MM.1S (cell line): ENCODE data around the gene GOLGA3.

ENCODE experiments used
- EZH2phosphoT487 ChIP-seq: fragments of 300-600 bp; sonication (generic); IDR thresholded peaks from 2 replicates; pipeline ENCODE4 v1.6.1; 2018; ENCODE audit warnings: antibody characterized with exemption, low read length
- TF ChIP-seq, protein P1 (sequence below): fragments of 300-600 bp; sonication (generic); IDR thresholded peaks from 2 replicates; pipeline ENCODE4 v1.5.1; 2016; ENCODE audit warnings: antibody characterized with exemption, low read length, mixed read lengths

DNA sequence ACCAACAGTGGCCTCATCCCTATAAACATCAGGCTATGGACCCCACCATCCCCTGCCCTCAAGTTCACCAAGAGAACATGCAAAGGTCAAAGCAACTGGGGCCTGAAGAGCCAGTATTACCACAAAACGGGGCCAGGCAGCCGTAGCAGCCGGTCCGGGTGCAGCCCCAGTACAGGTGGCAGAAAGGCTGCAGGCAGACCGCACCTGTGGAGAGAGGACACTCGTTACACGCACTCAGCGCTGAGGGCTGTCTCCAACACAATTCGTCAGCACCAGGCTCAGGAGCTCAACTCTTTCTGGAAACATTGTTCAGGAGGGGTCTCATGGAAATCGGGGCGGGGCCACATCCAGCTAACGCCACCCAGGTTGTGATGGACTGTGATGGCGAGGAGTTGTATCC, 19.9 kb upstream of the GOLGA3 start:
- TF ChIP-seq EZH2phosphoT487, result no peak
- TF ChIP-seq, protein P1, sequence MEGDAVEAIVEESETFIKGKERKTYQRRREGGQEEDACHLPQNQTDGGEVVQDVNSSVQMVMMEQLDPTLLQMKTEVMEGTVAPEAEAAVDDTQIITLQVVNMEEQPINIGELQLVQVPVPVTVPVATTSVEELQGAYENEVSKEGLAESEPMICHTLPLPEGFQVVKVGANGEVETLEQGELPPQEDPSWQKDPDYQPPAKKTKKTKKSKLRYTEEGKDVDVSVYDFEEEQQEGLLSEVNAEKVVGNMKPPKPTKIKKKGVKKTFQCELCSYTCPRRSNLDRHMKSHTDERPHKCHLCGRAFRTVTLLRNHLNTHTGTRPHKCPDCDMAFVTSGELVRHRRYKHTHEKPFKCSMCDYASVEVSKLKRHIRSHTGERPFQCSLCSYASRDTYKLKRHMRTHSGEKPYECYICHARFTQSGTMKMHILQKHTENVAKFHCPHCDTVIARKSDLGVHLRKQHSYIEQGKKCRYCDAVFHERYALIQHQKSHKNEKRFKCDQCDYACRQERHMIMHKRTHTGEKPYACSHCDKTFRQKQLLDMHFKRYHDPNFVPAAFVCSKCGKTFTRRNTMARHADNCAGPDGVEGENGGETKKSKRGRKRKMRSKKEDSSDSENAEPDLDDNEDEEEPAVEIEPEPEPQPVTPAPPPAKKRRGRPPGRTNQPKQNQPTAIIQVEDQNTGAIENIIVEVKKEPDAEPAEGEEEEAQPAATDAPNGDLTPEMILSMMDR, result no peak
